ENCODE data around the gene TRPC4.

GRCh38 chr13:37618554-37618953 lies 251.0 kb downstream of the TRPC4 start:
- TF ChIP-seq, protein P1, sequence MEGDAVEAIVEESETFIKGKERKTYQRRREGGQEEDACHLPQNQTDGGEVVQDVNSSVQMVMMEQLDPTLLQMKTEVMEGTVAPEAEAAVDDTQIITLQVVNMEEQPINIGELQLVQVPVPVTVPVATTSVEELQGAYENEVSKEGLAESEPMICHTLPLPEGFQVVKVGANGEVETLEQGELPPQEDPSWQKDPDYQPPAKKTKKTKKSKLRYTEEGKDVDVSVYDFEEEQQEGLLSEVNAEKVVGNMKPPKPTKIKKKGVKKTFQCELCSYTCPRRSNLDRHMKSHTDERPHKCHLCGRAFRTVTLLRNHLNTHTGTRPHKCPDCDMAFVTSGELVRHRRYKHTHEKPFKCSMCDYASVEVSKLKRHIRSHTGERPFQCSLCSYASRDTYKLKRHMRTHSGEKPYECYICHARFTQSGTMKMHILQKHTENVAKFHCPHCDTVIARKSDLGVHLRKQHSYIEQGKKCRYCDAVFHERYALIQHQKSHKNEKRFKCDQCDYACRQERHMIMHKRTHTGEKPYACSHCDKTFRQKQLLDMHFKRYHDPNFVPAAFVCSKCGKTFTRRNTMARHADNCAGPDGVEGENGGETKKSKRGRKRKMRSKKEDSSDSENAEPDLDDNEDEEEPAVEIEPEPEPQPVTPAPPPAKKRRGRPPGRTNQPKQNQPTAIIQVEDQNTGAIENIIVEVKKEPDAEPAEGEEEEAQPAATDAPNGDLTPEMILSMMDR (conservative IDR thresholded peaks at IDR 0.05; ENCODE audit: low read length) = no peak
- no peak for TF ChIP-seq EZH2phosphoT487 (IDR thresholded peaks at IDR 0.05; ENCODE audit: borderline replicate concordance)
